GM18870 (cell line): ENCODE measurements around the gene NEMP2.

Experiments used
- ATAC-seq: cut with Tn5 transposase; IDR thresholded peaks from one replicate; pipeline ENCODE4 v1.9.1; 2021; ENCODE audit warnings: moderate library complexity; ENCODE audit not compliant: unreplicated experiment

Gene NEMP2

DNA sequence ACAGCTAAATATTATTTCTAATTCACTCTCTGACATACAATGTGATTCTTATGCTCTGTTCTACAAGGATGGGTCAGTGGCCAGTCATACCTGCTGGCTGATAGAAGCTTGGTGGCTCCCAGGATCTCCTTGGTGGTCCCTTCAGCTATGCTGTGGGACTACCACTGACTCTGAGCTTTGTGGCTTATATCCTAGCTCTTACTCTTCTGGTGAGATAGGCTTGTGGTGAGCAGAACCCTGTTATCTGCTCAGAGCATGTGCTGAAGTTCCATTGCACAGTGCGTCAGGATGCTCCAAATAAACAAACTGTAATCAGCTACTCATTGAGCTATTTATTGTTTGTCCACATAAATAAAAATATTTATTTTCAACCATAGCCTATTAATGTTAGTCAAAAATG, 74.6 kb downstream of the NEMP2 start:
- no peak for ATAC-seq

DNA sequence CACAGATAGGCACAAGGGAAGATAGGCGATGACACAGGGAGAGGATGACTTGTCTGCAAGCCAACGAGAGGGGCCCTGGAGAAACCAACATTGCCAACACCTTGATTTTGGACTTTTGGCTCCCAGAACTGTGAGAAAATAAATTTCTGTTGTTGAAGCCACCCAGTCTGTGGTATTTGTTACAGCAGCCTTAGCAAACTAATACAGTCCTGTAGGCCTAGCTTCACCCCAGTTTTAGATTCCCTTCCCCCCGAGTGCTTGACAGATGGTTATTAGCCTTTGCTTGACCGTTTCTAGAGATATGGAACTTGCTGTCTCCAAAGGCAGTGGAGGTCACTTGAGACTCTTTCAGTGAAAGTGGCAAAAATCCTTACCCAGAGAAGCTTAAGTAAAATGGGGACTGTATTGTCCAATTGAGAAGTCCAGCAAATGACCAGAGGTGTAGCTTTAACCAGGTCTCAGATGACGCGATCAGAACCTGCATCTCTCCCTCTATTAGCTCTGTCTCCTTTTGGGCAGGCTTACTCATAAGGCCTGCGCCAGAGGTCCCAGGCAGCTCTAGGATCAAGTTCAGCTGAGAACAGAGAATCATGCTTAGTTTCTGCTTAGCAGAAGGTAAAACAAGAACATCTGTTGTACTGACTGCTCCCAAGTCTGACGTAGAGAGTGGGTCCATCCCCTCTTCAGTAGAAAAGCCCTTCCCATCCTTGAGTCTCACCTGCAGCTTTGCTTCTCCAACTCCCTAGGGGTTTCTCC, 76.0 kb downstream of the NEMP2 start:
- no peak for ATAC-seq

GRCh38 chr2:190457256-190457655, 77.3 kb downstream of the NEMP2 start:
- ATAC-seq, result no peak

DNA sequence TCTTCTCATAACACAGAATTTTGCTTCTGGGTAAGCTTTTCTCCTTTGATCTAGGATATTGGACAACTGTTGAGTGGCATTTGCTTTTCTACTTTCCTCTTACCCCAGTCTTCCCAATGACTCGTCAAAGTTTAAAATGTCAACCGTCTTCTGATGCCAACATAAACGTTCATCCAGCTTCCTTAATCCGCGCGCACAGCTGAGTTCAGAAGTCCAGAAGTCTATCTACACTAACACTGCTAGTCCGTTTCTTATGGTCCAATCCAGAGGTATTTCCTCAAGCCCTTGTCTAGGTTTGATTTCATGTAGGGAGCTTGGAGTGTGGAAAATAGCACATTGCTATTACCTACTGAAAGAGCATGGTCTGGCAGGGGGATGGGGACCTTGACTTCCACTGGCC, 77.7 kb downstream of the NEMP2 start:
- no peak for ATAC-seq

- ATAC-seq, result no peak
Observed at GRCh38 chr2:190455358-190456095, 79.0 kb downstream of the NEMP2 start.

- ATAC-seq, result no peak
Observed at GRCh38 chr2:190454795-190455194, 79.7 kb downstream of the NEMP2 start.
